Mammary epithelial cell (primary cell): ENCODE data around the gene TBC1D16.

ENCODE experiments used
- CTCF ChIP-seq, 2 donors: IDR thresholded peaks in 1 of 2; conservative IDR thresholded peaks in 1 of 2; 2 replicates each; pipeline ENCODE4 v1.5.1; 2011 to 2012; ENCODE audit warnings: inconsistent platforms in 2 of 2, low read length in 2 of 2, mild to moderate bottlenecking in 2 of 2, control low read depth in 1 of 2, low read depth in 1 of 2; ENCODE audit not compliant: insufficient read depth in 1 of 2; ENCODE audit errors: extremely low read depth in 1 of 2
- EZH2 ChIP-seq: IDR thresholded peaks from 2 replicates; pipeline ENCODE4 v1.6.1; 2012; ENCODE audit warnings: low read length, inconsistent platforms, borderline replicate concordance

- no peak for TF ChIP-seq CTCF (conservative IDR thresholded peaks at IDR 0.05 in 1 of 2, IDR thresholded peaks at IDR 0.05 in 1 of 2; ENCODE audit: extremely low read depth in 1 of 2, insufficient read depth in 1 of 2, low read depth in 1 of 2, low read length in 2 of 2)
- TF ChIP-seq EZH2: no peak
Observed at GRCh38 chr17:80072410-80072809, 36.7 kb upstream of the TBC1D16 start.
